Esophagus squamous epithelium (tissue), 5 donors: Measurements from ENCODE around the gene SCRN1. TPM values are rescaled to one million over a fixed set of nuclear protein-coding genes. Genes with fewer than 3 reads are reported as not detected.

Experiments
- DNase-seq: peaks from one replicate; lab custom pipeline; 2025; lab: John Stamatoyannopoulos, UW
- H3K27ac ChIP-seq, 4 donors: fragments of 200-600 bp; sonication (generic); one replicate each; pipeline ENCODE4 v1.5.1; 2016 to 2019; ENCODE audit warnings: mild to moderate bottlenecking in 1 of 4
- H3K27me3 ChIP-seq, 4 donors: fragments of 200-600 bp; sonication (generic); 1 replicate in 3 of 4; 2 replicates in 1 of 4; pipeline versions ENCODE4 v1.5.1 to v1.6.0; 2017 to 2021; ENCODE audit warnings: antibody characterized with exemption in 1 of 4
- H3K36me3 ChIP-seq, 3 donors: fragments of 200-600 bp; sonication (generic); one replicate each; pipeline ENCODE4 v1.5.1; 2016 to 2019
- H3K4me1 ChIP-seq, 3 donors: fragments of 200-600 bp; sonication (generic); one replicate each; pipeline ENCODE4 v1.5.1; 2017 to 2019
- H3K4me3 ChIP-seq, 4 donors: fragments of 200-600 bp; sonication (generic); 1 replicate in 3 of 4; 2 replicates in 1 of 4; pipeline ENCODE4 v1.5.1; 2016 to 2019; ENCODE audit warnings: mild to moderate bottlenecking in 2 of 4, moderate library complexity in 1 of 4
- H3K9me3 ChIP-seq, 3 donors: fragments of 200-600 bp; sonication (generic); one replicate each; pipeline ENCODE4 v1.5.1; 2016 to 2019
- CTCF ChIP-seq, 6 experiments: fragments of 450-650 bp in 4 of 6; fragments of 200-600 bp in 2 of 6; sonication (generic) in 2 of 6; IDR thresholded peaks; one replicate each; pipeline ENCODE4 v1.5.1; 2016 to 2019; ENCODE audit warnings: antibody characterized with exemption in 6 of 6, mild to moderate bottlenecking in 4 of 6, moderate library complexity in 4 of 6
- POLR2A ChIP-seq, 4 donors: fragments of 450-650 bp; IDR thresholded peaks; one replicate each; pipeline ENCODE4 v1.6.1; 2017; ENCODE audit warnings: antibody characterized with exemption in 4 of 4, mild to moderate bottlenecking in 4 of 4, moderate library complexity in 3 of 4
- WGBS, 2 donors: methylation state at CpG; one replicate each; pipeline ENCODE4 v1.1.5; 2018; 5-methylcytosine and 5-hydroxymethylcytosine counted together
- intact Hi-C: fragments of 100-400 bp; cut with DNase I; formaldehyde crosslinking; loops from one replicate; pipeline ENCODE4 v1.15.0; 2022
- total RNA-seq, 4 donors: library from RNA; depleted of rRNA; stranded (reverse); fragments of >200 nt; gene quantifications; one replicate each; pipeline ENCODE4 v1.1.0, GENCODE V29; 2016
- donor health status: DM: yes; HTN: yes; CAD: no.

Gene SCRN1
- total RNA-seq, 4 donors from 2014 or later, result 6.3 to 27.8 (median 20.5) TPM

- no peak overlapping the region for H3K27ac ChIP-seq
- H3K4me3 ChIP-seq, result no peak overlapping the region
- no peak for TF ChIP-seq CTCF (IDR thresholded peaks at IDR 0.05)
- TF ChIP-seq POLR2A (IDR thresholded peaks at IDR 0.05), result no peak
- no peak for DNase-seq
- H3K36me3 ChIP-seq, result peaks cover 0 to 12% (median 0%) of the 10 kb centered on the region in 3 donors
- no peaks in the 10 kb centered on the region for H3K9me3 ChIP-seq
- H3K4me1 ChIP-seq, result no peaks in the 10 kb centered on the region
- intact Hi-C loops, result no loop called here
- 43 to 51% methylated on average over 6 of the region's 7 CpGs for WGBS, 2 donors
- H3K27me3 ChIP-seq, result no peaks in the 10 kb centered on the region
Observed at GRCh38 chr7:29915481-29916215, 74.0 kb downstream of the SCRN1 start.

- DNase-seq, result no peak
- Histone ChIP-seq H3K27ac (no peak overlapping the region), H3K4me3 (no peak overlapping the region), H3K27me3 (no peaks in the 10 kb centered on the region), H3K9me3 (no peaks in the 10 kb centered on the region), H3K36me3 (peaks cover 0 to 7% (median 0%) of the 10 kb centered on the region in 3 donors), H3K4me1 (no peaks in the 10 kb centered on the region)
- WGBS, 2 donors, result 78% methylated on average over 3 to 4 of the region's 4 CpGs
- TF ChIP-seq POLR2A (IDR thresholded peaks at IDR 0.05) (no peak), CTCF (IDR thresholded peaks at IDR 0.05) (no peak)
- intact Hi-C loops, result no loop called here
Observed at GRCh38 chr7:29914180-29914579, 75.4 kb downstream of the SCRN1 start.

GRCh38 chr7:29906200-29907022 lies 83.2 kb downstream of the SCRN1 start:
- TF ChIP-seq CTCF (IDR thresholded peaks at IDR 0.05) (no peak), POLR2A (IDR thresholded peaks at IDR 0.05) (no peak)
- Histone ChIP-seq H3K36me3 (peaks cover 0 to 20% (median 0%) of the 10 kb centered on the region in 3 donors), H3K27me3 (no peaks in the 10 kb centered on the region), H3K4me1 (no peaks in the 10 kb centered on the region), H3K27ac (no peak overlapping the region), H3K4me3 (no peak overlapping the region), H3K9me3 (peaks cover 5 to 31% (median 20%) of the 10 kb centered on the region in 3 donors)
- intact Hi-C loops, result no loop called here
- no peak for DNase-seq
- 79 to 83% methylated on average over 3 of the region's 3 CpGs for WGBS, 2 donors

GRCh38 chr7:29900745-29901144 lies 88.9 kb downstream of the SCRN1 start:
- peaks cover 0 to 17% (median 0%) of the 10 kb centered on the region in 3 donors for H3K36me3 ChIP-seq
- no peaks in the 10 kb centered on the region for H3K27me3 ChIP-seq
- TF ChIP-seq CTCF (IDR thresholded peaks at IDR 0.05) (no peak), POLR2A (IDR thresholded peaks at IDR 0.05) (no peak)
- 83% methylated on average over 1 of the region's 1 CpG; no CpG with 5 or more reads in 1 of the 2 donors for WGBS, 2 donors
- no peak for DNase-seq
- H3K9me3 ChIP-seq, result peaks cover 0 to 6% (median 2%) of the 10 kb centered on the region in 3 donors
- H3K4me1 ChIP-seq, result no peaks in the 10 kb centered on the region
- no peak overlapping the region for H3K27ac ChIP-seq
- intact Hi-C loops, result no loop called here
- H3K4me3 ChIP-seq, result no peak overlapping the region

DNA sequence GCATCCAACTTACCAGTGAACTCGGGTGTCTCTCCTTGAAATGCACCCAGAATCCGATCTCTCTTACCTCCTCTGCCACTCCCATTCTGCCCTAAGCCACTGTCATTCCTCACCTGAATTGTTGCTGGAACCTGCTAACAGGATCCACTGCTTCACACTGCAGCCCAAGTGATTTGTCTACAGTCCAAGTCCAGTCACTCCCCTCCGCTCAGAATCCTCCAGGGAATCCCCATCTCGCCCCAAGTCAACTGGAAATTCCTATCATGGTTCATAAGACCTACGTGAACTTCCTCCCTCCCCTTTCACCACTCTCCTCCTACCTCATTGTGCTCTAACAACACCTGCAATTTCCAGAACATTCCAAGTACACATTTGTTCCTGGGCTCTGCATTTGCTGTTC lies 91.3 kb downstream of the SCRN1 start:
- no peak for TF ChIP-seq CTCF (IDR thresholded peaks at IDR 0.05)
- no peak for TF ChIP-seq POLR2A (IDR thresholded peaks at IDR 0.05)
- WGBS, 2 donors, result 41 to 50% methylated on average over 5 of the region's 5 CpGs
- intact Hi-C loops, result no loop called here

More for the DNA sequence above, 91.3 kb downstream of the SCRN1 start:
- Histone ChIP-seq H3K4me1 (no peaks in the 10 kb centered on the region), H3K27ac (no peak overlapping the region), H3K36me3 (no peaks in the 10 kb centered on the region), H3K27me3 (no peaks in the 10 kb centered on the region), H3K4me3 (no peak overlapping the region), H3K9me3 (no peaks in the 10 kb centered on the region)
- DNase-seq, result no peak
